ENCODE results near the gene ABAT. TPM values are rescaled to one million over a fixed set of nuclear protein-coding genes. Genes with fewer than 3 reads are reported as not detected.

ABAT gene
- total and polyA plus RNA-seq, 2 of the 8 experiments (the other 6 are each of a cell fraction or from before 2014, with no cell fraction given) = 6.4 to 8.4 TPM

DNA sequence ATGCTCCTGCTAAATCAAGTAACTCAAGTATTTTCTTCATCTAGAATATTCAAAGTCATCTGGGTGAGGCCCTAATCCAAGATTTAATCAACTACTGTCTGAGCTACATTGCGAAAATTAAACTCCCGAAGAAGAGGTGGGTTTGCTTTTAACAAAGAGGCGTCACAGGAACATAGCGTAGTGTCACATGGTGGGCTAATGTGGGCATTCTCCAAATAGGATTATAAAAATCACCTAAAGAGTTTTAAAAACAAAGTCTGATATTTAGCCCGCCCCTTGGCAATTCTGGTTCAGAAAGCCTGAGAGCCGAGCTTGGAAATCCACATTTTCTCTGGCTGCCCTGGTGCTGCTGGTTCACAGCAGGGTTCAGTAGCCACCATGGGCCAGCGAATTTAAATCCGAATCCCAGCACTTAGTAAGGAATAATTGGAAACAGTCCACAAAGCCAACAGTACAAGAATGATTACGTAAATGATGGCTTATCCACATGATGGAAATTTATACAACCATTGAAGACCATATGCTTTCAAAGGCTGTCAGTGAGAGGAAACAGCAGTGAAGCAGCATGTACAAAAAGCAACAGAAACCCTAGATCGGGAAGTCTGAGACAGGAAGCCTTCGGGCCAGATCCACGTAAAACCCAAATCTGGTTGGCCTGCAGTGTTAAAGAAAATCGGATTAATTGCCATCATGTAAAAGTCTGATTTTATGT is 132.0 kb downstream of the ABAT start (continued):
- no peak for TF ChIP-seq KDM4A (IDR thresholded peaks at IDR 0.05; ENCODE audit: low read depth, low read length, severe bottlenecking)
- no peak for TF ChIP-seq POLR2A (IDR thresholded peaks at IDR 0.05; ENCODE audit: control extremely low read depth in 1 of 2, low read depth in 2 of 2, low read length in 2 of 2)
- TF ChIP-seq, protein P1, sequence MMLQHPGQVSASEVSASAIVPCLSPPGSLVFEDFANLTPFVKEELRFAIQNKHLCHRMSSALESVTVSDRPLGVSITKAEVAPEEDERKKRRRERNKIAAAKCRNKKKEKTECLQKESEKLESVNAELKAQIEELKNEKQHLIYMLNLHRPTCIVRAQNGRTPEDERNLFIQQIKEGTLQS (IDR thresholded peaks at IDR 0.05; ENCODE audit: insufficient read depth, low read depth, low read length) = no peak
- no peak for TF ChIP-seq SIN3A (conservative IDR thresholded peaks at IDR 0.05 in 1 of 2, IDR thresholded peaks at IDR 0.05 in 1 of 2; ENCODE audit: low read depth in 1 of 2, low read length in 2 of 2)
- no peak for TF ChIP-seq TAF7 (optimal IDR thresholded peaks at IDR 0.05; ENCODE audit: borderline replicate concordance, low read depth, low read length)
- no peak for TF ChIP-seq CHD1 (IDR thresholded peaks at IDR 0.05; ENCODE audit: low read depth, low read length)
- TF ChIP-seq CBX8 (IDR thresholded peaks at IDR 0.05; ENCODE audit: borderline replicate concordance, low read depth, low read length) = no peak
- TF ChIP-seq, protein P2, sequence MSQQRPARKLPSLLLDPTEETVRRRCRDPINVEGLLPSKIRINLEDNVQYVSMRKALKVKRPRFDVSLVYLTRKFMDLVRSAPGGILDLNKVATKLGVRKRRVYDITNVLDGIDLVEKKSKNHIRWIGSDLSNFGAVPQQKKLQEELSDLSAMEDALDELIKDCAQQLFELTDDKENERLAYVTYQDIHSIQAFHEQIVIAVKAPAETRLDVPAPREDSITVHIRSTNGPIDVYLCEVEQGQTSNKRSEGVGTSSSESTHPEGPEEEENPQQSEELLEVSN (IDR thresholded peaks at IDR 0.05) = no peak
- no peak for TF ChIP-seq SIX5 (IDR thresholded peaks at IDR 0.05; ENCODE audit: low read depth, low read length)
- no peak for TF ChIP-seq HDAC2 (IDR thresholded peaks at IDR 0.05; ENCODE audit: borderline replicate concordance in 1 of 2, low read depth in 2 of 2, low read length in 2 of 2)
